ENCODE measurements around the gene KLHDC7A. TPM values are rescaled to one million over a fixed set of nuclear protein-coding genes. Genes with fewer than 3 reads are reported as not detected.

Gene KLHDC7A
- total and polyA plus RNA-seq, 2 of the 4 experiments (the other 2 are of a cell fraction), result not detected

- H3K18ac ChIP-seq (ENCODE audit: low read depth, low read length), result no peak overlapping the region
- H3K79me1 ChIP-seq (ENCODE audit: low read depth in 1 of 2, low read length in 2 of 2), result no peaks in the 10 kb centered on the region
- WGBS, 2 experiments (ENCODE audit: extremely low coverage in 2 of 2, insufficient read length in 1 of 2), result no CpG with 5 or more reads among the region's 8 CpGs
- H3K36me3 ChIP-seq (ENCODE audit: control insufficient read depth, insufficient read depth, low read length), result no peaks in the 10 kb centered on the region
- H3K27me3 ChIP-seq (ENCODE audit: control insufficient read depth, insufficient read depth, low read length), result no peaks in the 10 kb centered on the region
- peaks cover 8% of the 10 kb centered on the region; the same call in 1 of the 2 replicates for H3K9me3 ChIP-seq (ENCODE audit: control insufficient read depth, insufficient read depth, low read length)
- H4K20me1 ChIP-seq (ENCODE audit: insufficient read depth, low read length), result no peaks in the 10 kb centered on the region
- ChIA-PET POLR2A (ENCODE audit: unreplicated experiment) (no interaction called here), CTCF (no interaction called here)
- BruUV-seq (replicated peaks), result no TSS peak
- ATAC-seq (ENCODE audit: low read depth) (no peak), DNase-seq (no peak)
- H2BK15ac ChIP-seq (ENCODE audit: low read depth, low read length), result no peak overlapping the region
- no peak overlapping the region for H4K91ac ChIP-seq (ENCODE audit: insufficient read depth, low read depth, low read length)
- no peak overlapping the region for H4K5ac ChIP-seq (ENCODE audit: low read depth, low read length)
- no peak overlapping the region for H3K4me2 ChIP-seq (ENCODE audit: low read depth, low read length)
- in situ Hi-C loops (cut with MboI; ENCODE audit: low sequenced_read_pairs) (no loop called here), dilution Hi-C loops (cut with HindIII; ENCODE audit: low sequenced_read_pairs, unreplicated experiment) (no loop called here), intact Hi-C loops (cut with micrococcal nuclease) (no loop called here)
- H2BK5ac ChIP-seq (ENCODE audit: low read depth, low read length, poor library complexity, severe bottlenecking), result no peak overlapping the region
- no peak overlapping the region for H2AFZ ChIP-seq (replicated peaks; ENCODE audit: low read length, poor library complexity)
- H3K56ac ChIP-seq (ENCODE audit: extremely low read depth, insufficient read depth, low read length), result no peak overlapping the region
- H3K9me1 ChIP-seq (ENCODE audit: insufficient read depth, low read length), result no peaks in the 10 kb centered on the region
- no peak overlapping the region for H2BK120ac ChIP-seq (ENCODE audit: low read depth, low read length)
- H3K23ac ChIP-seq (ENCODE audit: low read depth, low read length), result no peak overlapping the region
- no peak overlapping the region for H2AK9ac ChIP-seq (replicated peaks; ENCODE audit: low read depth, low read length, poor library complexity)
- H3K4me1 ChIP-seq (ENCODE audit: control insufficient read depth, insufficient read depth, low read length), result no peaks in the 10 kb centered on the region
- no peak overlapping the region for H3K4me3 ChIP-seq (ENCODE audit: insufficient read depth, low read depth, low read length)
- H2BK20ac ChIP-seq (ENCODE audit: low read depth, low read length), result no peak overlapping the region
- TF ChIP-seq POLR2A (IDR thresholded peaks at IDR 0.05; ENCODE audit: low read depth, low read length), result no peak
- TF ChIP-seq CTCF (conservative IDR thresholded peaks at IDR 0.05; ENCODE audit: low read depth, low read length), result no peak
- H3K9ac ChIP-seq (ENCODE audit: low read depth, low read length), result no peak overlapping the region
- no peak overlapping the region for H3K4ac ChIP-seq (ENCODE audit: low read depth, low read length)
- no peak overlapping the region for H3K27ac ChIP-seq (ENCODE audit: insufficient read depth, low read length)
- H2AK5ac ChIP-seq (ENCODE audit: low read depth, low read length), result no peak overlapping the region
- no peak overlapping the region for H4K8ac ChIP-seq (ENCODE audit: low read depth in 2 of 2, low read length in 2 of 2)
- no peak overlapping the region for H3K14ac ChIP-seq (replicated peaks; ENCODE audit: low read depth, low read length)
Observed at GRCh38 chr1:18496497-18497235, 15.9 kb downstream of the KLHDC7A start.

All from IMR-90 (cell line).